SK-N-SH (cell line): ENCODE measurements around the gene DGAT2.

ENCODE experiments used
- EP300 ChIP-seq, 2 experiments: IDR thresholded peaks; 2 replicates each; pipeline versions ENCODE4 v1.4.0 to v1.6.1; 2012; ENCODE audit warnings: borderline replicate concordance in 1 of 2, low read depth in 1 of 2, low read length in 1 of 2
- EZH2phosphoT487 ChIP-seq: fragments of 200-600 bp; sonication (generic); IDR thresholded peaks from 2 replicates; pipeline ENCODE4 v1.6.1; 2017; ENCODE audit warnings: low read depth, mixed run types, mild to moderate bottlenecking, antibody characterized with exemption, moderate library complexity, borderline replicate concordance
- FOXM1 ChIP-seq: IDR thresholded peaks from 2 replicates; pipeline ENCODE4 v1.4.0; 2012; ENCODE audit warnings: low read depth, mild to moderate bottlenecking
- POLR2AphosphoS5 ChIP-seq: IDR thresholded peaks from 2 replicates; pipeline ENCODE4 v1.6.1; 2012; ENCODE audit warnings: low read depth, low read length
- REST ChIP-seq: IDR thresholded peaks from 2 replicates; pipeline ENCODE4 v1.6.1; 2012; ENCODE audit warnings: mild to moderate bottlenecking, low read depth, low read length, moderate library complexity
- RXRA ChIP-seq: IDR thresholded peaks from 2 replicates; pipeline ENCODE4 v1.4.0; 2012; ENCODE audit warnings: low read depth, mild to moderate bottlenecking, borderline replicate concordance
- TF ChIP-seq, protein P1 (sequence below): fragments of 200-600 bp; sonication (generic); IDR thresholded peaks from 2 replicates; pipeline ENCODE4 v1.6.1; 2017; ENCODE audit warnings: antibody characterized with exemption, mild to moderate bottlenecking, moderate library complexity

DNA sequence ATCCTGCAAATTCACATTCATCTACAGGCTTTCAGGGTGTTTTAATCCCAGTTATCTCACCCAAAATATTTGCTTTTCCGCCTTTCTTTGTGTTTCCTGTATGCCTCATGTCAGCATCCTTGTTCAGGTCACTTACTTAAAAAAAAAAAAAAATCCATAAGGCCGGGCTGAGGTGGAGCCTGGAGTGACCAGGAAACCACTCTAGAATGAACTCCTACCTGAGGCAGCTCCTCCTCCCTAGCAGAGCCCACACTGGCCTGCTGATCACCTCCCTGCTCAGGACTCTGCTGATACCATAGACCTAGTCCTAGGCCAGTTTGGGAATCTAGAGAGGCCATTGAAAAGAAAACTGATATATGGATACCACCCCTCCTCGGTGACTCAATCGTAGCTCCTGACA is 8.7 kb upstream of the DGAT2 start:
- no peak for TF ChIP-seq REST
- TF ChIP-seq FOXM1 = no peak
- TF ChIP-seq, protein P1, sequence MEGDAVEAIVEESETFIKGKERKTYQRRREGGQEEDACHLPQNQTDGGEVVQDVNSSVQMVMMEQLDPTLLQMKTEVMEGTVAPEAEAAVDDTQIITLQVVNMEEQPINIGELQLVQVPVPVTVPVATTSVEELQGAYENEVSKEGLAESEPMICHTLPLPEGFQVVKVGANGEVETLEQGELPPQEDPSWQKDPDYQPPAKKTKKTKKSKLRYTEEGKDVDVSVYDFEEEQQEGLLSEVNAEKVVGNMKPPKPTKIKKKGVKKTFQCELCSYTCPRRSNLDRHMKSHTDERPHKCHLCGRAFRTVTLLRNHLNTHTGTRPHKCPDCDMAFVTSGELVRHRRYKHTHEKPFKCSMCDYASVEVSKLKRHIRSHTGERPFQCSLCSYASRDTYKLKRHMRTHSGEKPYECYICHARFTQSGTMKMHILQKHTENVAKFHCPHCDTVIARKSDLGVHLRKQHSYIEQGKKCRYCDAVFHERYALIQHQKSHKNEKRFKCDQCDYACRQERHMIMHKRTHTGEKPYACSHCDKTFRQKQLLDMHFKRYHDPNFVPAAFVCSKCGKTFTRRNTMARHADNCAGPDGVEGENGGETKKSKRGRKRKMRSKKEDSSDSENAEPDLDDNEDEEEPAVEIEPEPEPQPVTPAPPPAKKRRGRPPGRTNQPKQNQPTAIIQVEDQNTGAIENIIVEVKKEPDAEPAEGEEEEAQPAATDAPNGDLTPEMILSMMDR = no peak
- TF ChIP-seq RXRA = no peak
- no peak for TF ChIP-seq EP300 (IDR thresholded peaks at IDR 0.05; ENCODE audit: borderline replicate concordance in 1 of 2, low read depth in 1 of 2, low read length in 1 of 2)
- TF ChIP-seq POLR2AphosphoS5 = no peak
- no peak for TF ChIP-seq EZH2phosphoT487
